ENCODE data around the gene FBXL17. TPM values are rescaled to one million over a fixed set of nuclear protein-coding genes. Genes with fewer than 3 reads are reported as not detected.

Gene FBXL17
- total RNA-seq, 2 experiments from 2014 or later: 9.2 to 10.0 TPM

- H3K9me3 Mint-ChIP-seq: peaks cover 3% of the 10 kb centered on the region
- ChIA-PET POLR2A (no interaction called here), CTCF (no interaction called here)
- H3K27ac Mint-ChIP-seq: no peak overlapping the region
- no peaks in the 10 kb centered on the region for H3K4me1 Mint-ChIP-seq
- peaks cover 5% of the 10 kb centered on the region for H3K27me3 Mint-ChIP-seq
- H3K36me3 Mint-ChIP-seq (ENCODE audit: low read depth): no peaks in the 10 kb centered on the region
- no peak overlapping the region for H3K4me3 Mint-ChIP-seq
- no peak for DNase-seq
These were observed 561.5 kb downstream of the FBXL17 start for GRCh38 chr5:107820429-107820828.

- H3K27ac Mint-ChIP-seq: no peak overlapping the region
- DNase-seq: no peak
- peaks cover 5% of the 10 kb centered on the region for H3K27me3 Mint-ChIP-seq
- no peaks in the 10 kb centered on the region for H3K4me1 Mint-ChIP-seq
- no peaks in the 10 kb centered on the region for H3K9me3 Mint-ChIP-seq
- H3K36me3 Mint-ChIP-seq (ENCODE audit: low read depth): no peaks in the 10 kb centered on the region
- H3K4me3 Mint-ChIP-seq: no peak overlapping the region
- ChIA-PET POLR2A (no interaction called here), CTCF (no interaction called here)
These were observed 563.9 kb downstream of the FBXL17 start for GRCh38 chr5:107817951-107818350.

- Mint-ChIP-seq H3K36me3 (ENCODE audit: low read depth) (no peaks in the 10 kb centered on the region), H3K27me3 (peaks cover 5% of the 10 kb centered on the region), H3K4me1 (no peaks in the 10 kb centered on the region), H3K4me3 (no peak overlapping the region), H3K9me3 (no peaks in the 10 kb centered on the region), H3K27ac (no peak overlapping the region)
- DNase-seq: no peak
- ChIA-PET CTCF (no interaction called here), POLR2A (no interaction called here)
These were observed 564.5 kb downstream of the FBXL17 start for GRCh38 chr5:107817436-107817835.

GRCh38 chr5:107815109-107815508, 566.8 kb downstream of the FBXL17 start:
- H3K36me3 Mint-ChIP-seq (ENCODE audit: low read depth): no peaks in the 10 kb centered on the region
- H3K27ac Mint-ChIP-seq: no peak overlapping the region
- CTCF ChIA-PET: no interaction called here
- H3K4me3 Mint-ChIP-seq: no peak overlapping the region
- H3K9me3 Mint-ChIP-seq: no peaks in the 10 kb centered on the region
- no peaks in the 10 kb centered on the region for H3K4me1 Mint-ChIP-seq
- no peak for DNase-seq
- POLR2A ChIA-PET: no interaction called here
- peaks cover 8% of the 10 kb centered on the region for H3K27me3 Mint-ChIP-seq

- POLR2A ChIA-PET: no interaction called here
- no peak for DNase-seq
- H3K9me3 Mint-ChIP-seq: no peaks in the 10 kb centered on the region
- no peak overlapping the region for H3K27ac Mint-ChIP-seq
- H3K4me3 Mint-ChIP-seq: no peak overlapping the region
- no peaks in the 10 kb centered on the region for H3K36me3 Mint-ChIP-seq (ENCODE audit: low read depth)
- H3K27me3 Mint-ChIP-seq: peaks cover 7% of the 10 kb centered on the region
- H3K4me1 Mint-ChIP-seq: no peaks in the 10 kb centered on the region
- CTCF ChIA-PET: no interaction called here
These were observed 567.6 kb downstream of the FBXL17 start for GRCh38 chr5:107814183-107814827.

- POLR2A ChIA-PET: no interaction called here
- Mint-ChIP-seq H3K4me3 (no peak overlapping the region), H3K9me3 (no peaks in the 10 kb centered on the region), H3K27ac (no peak overlapping the region), H3K4me1 (no peaks in the 10 kb centered on the region), H3K27me3 (peaks cover 7% of the 10 kb centered on the region), H3K36me3 (ENCODE audit: low read depth) (no peaks in the 10 kb centered on the region)
- no peak for DNase-seq
- CTCF ChIA-PET: no interaction called here
These were observed 568.3 kb downstream of the FBXL17 start for GRCh38 chr5:107813559-107813958.

- H3K27me3 Mint-ChIP-seq: peaks cover 7% of the 10 kb centered on the region
- H3K4me1 Mint-ChIP-seq: no peaks in the 10 kb centered on the region
- no peak overlapping the region for H3K4me3 Mint-ChIP-seq
- no peak for DNase-seq
- no peaks in the 10 kb centered on the region for H3K9me3 Mint-ChIP-seq
- no peaks in the 10 kb centered on the region for H3K36me3 Mint-ChIP-seq (ENCODE audit: low read depth)
- POLR2A ChIA-PET: no interaction called here
- CTCF ChIA-PET: no interaction called here
- no peak overlapping the region for H3K27ac Mint-ChIP-seq
These were observed 569.2 kb downstream of the FBXL17 start for GRCh38 chr5:107812570-107813141.

GRCh38 chr5:107809201-107810034, 572.5 kb downstream of the FBXL17 start:
- CTCF ChIA-PET: no interaction called here
- H3K4me3 Mint-ChIP-seq: no peak overlapping the region
- no peaks in the 10 kb centered on the region for H3K4me1 Mint-ChIP-seq

More at GRCh38 chr5:107809201-107810034, 572.5 kb downstream of the FBXL17 start:
- H3K27ac Mint-ChIP-seq: no peak overlapping the region
- DNase-seq: no peak
- H3K27me3 Mint-ChIP-seq: peaks cover 5% of the 10 kb centered on the region
- POLR2A ChIA-PET: no interaction called here
- H3K9me3 Mint-ChIP-seq: no peaks in the 10 kb centered on the region
- H3K36me3 Mint-ChIP-seq (ENCODE audit: low read depth): no peaks in the 10 kb centered on the region

Measured in activated CD4-positive, alpha-beta memory T cell treated with anti-CD3 and anti-CD28 coated beads, Interleukin-2, amount 10 ng/mL, durations not matched to agents 7 days and 5 days (primary cell).